ENCODE results near the gene APOA4. TPM values are rescaled to one million over a fixed set of nuclear protein-coding genes. Genes with fewer than 3 reads are reported as not detected.

The APOA4 gene
- not detected for total RNA-seq
- long read RNA-seq, result 0 reads

GRCh38 chr11:116823031-116823843 lies at the start of gene APOA4:
Gene APOA4, minus strand, starts transcription at chr11:116823304. Its CDS starts 113 bp downstream, at chr11:116823191.
- DNase-seq (no peak), ATAC-seq (no peak)
- intact Hi-C loops (cut with DNase I, micrococcal nuclease), result no loop called here

- peak; percentile 66 for ATAC-seq
- no peak for DNase-seq
- intact Hi-C loops (cut with DNase I, micrococcal nuclease), result no loop called here
These were observed 48.1 kb upstream of the APOA4 start for GRCh38 chr11:116871248-116871647.

GRCh38 chr11:116870054-116870453 lies 47.0 kb upstream of the APOA4 start:
- DNase-seq (no peak), ATAC-seq (no peak)
- intact Hi-C loops (cut with DNase I, micrococcal nuclease), result no loop called here

GRCh38 chr11:116869610-116870009 lies 46.5 kb upstream of the APOA4 start:
- no peak for DNase-seq
- ATAC-seq, result no peak
- intact Hi-C loops (cut with DNase I, micrococcal nuclease), result no loop called here

GRCh38 chr11:116868066-116868465 lies 45.0 kb upstream of the APOA4 start:
- intact Hi-C loops (cut with DNase I, micrococcal nuclease), result no loop called here
- DNase-seq (no peak), ATAC-seq (no peak)

- intact Hi-C loops (cut with DNase I, micrococcal nuclease), result no loop called here
- DNase-seq (no peak), ATAC-seq (no peak)
These were observed 44.5 kb upstream of the APOA4 start for GRCh38 chr11:116867619-116868018.

GRCh38 chr11:116866804-116867455 lies 43.8 kb upstream of the APOA4 start:
- ATAC-seq (no peak), DNase-seq (no peak)
- intact Hi-C loops (cut with DNase I, micrococcal nuclease), result no loop called here

GRCh38 chr11:116865696-116866095 lies 42.6 kb upstream of the APOA4 start:
- intact Hi-C loops (cut with DNase I, micrococcal nuclease), result no loop called here

GRCh38 chr11:116864531-116864930 lies 41.4 kb upstream of the APOA4 start:
- intact Hi-C loops (cut with DNase I, micrococcal nuclease), result no loop called here
- DNase-seq (no peak), ATAC-seq (no peak)

More at GRCh38 chr11:116865696-116866095, 42.6 kb upstream of the APOA4 start:
- ATAC-seq (no peak), DNase-seq (no peak)

GRCh38 chr11:116862951-116863350 lies 39.8 kb upstream of the APOA4 start:
- intact Hi-C loops (cut with DNase I, micrococcal nuclease), result no loop called here
- DNase-seq (no peak), ATAC-seq (no peak)

GRCh38 chr11:116862185-116862584 lies 39.1 kb upstream of the APOA4 start:
- intact Hi-C loops (cut with DNase I, micrococcal nuclease), result no loop called here
- no peak for DNase-seq

GRCh38 chr11:116861539-116861938 lies 38.4 kb upstream of the APOA4 start:
- intact Hi-C loops (cut with DNase I, micrococcal nuclease), result no loop called here
- DNase-seq (no peak), ATAC-seq (no peak)

More at GRCh38 chr11:116862185-116862584, 39.1 kb upstream of the APOA4 start:
- no peak for ATAC-seq

- intact Hi-C loops (cut with DNase I, micrococcal nuclease), result no loop called here
- ATAC-seq (no peak), DNase-seq (no peak)
These were observed 37.2 kb upstream of the APOA4 start for GRCh38 chr11:116860303-116860702.

GRCh38 chr11:116859175-116859574 lies 36.1 kb upstream of the APOA4 start:
- ATAC-seq, result no peak
- intact Hi-C loops (cut with DNase I, micrococcal nuclease), result no loop called here
- no peak for DNase-seq

- ATAC-seq (no peak), DNase-seq (no peak)
- intact Hi-C loops (cut with DNase I, micrococcal nuclease), result no loop called here
These were observed 34.8 kb upstream of the APOA4 start for GRCh38 chr11:116857936-116858335.

- ATAC-seq (no peak), DNase-seq (no peak)
- intact Hi-C loops (cut with DNase I, micrococcal nuclease), result no loop called here
These were observed 34.2 kb upstream of the APOA4 start for GRCh38 chr11:116857316-116857715.

- no peak for ATAC-seq
- no peak for DNase-seq
- intact Hi-C loops (cut with DNase I, micrococcal nuclease), result no loop called here
These were observed 33.3 kb upstream of the APOA4 start for GRCh38 chr11:116856423-116856822.

GRCh38 chr11:116855413-116855812 lies 32.3 kb upstream of the APOA4 start:
- DNase-seq (no peak), ATAC-seq (no peak)
- intact Hi-C loops (cut with DNase I, micrococcal nuclease), result no loop called here

GRCh38 chr11:116853461-116854073 lies 30.5 kb upstream of the APOA4 start:
- peak in 1 of 2 donors; percentile 35 for DNase-seq
- ATAC-seq, result peak; percentile 69

More at GRCh38 chr11:116853461-116854073, 30.5 kb upstream of the APOA4 start:
- intact Hi-C loops (cut with DNase I, micrococcal nuclease), result no loop called here

Data from left colon (tissue), 2 donors.